ENCODE results near the gene SCT.

Gene SCT

DNA sequence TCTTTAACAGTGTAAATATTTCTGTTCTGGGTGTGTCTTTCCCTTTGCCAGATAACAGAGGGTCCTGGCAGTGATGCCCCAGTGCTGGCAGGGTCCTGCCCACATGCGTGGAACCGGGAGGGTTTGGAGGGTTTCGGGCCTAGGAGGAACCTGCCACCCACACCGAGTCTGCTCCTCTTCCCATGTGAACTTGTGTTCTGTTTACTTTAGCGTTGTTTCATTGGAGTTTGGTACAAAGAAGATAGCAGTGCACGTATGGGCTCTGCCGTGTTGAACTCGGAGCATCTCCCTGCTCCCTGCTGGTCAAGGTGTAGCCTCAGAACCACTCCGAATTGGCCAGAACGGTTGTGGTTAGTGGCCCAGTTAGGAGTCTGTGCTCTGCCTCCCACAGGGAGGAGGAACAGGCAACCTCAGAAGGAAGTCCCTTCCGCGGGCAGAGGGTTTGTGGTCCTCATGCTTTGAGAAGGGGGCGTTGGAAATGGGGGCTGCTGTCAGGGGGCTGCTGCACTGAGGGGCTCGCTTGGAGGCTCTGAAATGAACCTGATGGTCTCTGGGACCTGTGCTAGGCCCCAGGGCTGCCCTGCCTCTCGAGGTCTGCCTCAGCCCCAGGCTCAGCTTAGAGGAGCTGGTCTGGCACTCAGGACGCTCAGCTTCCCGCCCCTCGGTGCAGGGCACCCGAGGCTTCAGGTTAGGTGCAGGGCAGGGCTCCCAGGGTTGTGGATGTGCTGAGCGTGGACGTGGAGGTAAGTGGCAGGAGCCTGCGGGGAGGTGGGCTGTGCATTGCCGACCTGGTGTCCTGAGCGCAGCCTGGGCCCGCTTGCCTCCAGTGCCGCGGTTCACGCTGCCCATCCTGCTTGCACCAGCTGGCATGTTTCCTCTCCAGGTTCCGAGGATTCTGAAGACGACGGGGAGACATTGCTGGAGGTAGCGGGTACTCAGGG, 40.3 kb downstream of the SCT start:
- DNase-seq (ENCODE audit: low spot score), result no peak

DNA sequence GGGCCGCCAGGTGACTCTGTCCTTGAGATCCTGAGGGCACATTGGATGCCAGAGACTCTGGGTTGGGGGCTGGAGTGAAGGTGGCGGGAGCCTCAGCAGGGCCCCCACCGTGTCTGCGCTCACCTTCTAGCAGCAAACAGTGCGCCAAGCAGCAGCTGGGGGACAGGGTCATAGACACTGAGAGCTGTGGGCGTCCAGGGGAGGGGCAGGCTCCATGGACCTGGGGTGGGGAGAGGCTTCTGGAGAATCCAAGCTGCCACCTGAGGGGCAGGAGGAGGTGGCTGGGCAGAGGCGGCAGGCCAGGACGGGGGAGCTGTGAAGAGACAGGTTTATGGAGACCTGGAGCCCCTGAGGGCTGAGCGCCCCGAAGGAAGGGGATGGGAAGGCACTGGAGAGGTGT, 42.7 kb downstream of the SCT start:
- DNase-seq (ENCODE audit: low spot score), result no peak

DNA sequence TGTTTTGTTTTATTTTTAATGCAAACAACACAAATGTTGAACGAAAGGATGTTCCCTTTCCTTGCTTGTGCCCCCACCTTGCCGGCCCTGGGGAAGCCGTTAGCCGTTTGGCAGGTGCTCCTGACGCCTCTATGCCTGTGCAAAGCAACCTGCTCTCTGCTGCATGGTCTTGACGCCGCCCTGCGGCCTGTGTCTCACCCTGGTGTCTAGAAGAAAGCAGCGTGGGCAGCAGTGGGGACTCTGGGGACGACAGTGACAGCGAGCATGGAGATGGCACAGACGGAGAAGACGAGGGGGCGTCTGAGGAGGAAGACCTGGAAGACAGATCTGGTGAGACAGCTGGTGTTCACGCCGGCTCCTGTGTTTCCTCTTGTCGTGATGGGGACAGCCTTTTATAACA, 45.2 kb downstream of the SCT start:
- DNase-seq (ENCODE audit: low spot score), result no peak

DNA sequence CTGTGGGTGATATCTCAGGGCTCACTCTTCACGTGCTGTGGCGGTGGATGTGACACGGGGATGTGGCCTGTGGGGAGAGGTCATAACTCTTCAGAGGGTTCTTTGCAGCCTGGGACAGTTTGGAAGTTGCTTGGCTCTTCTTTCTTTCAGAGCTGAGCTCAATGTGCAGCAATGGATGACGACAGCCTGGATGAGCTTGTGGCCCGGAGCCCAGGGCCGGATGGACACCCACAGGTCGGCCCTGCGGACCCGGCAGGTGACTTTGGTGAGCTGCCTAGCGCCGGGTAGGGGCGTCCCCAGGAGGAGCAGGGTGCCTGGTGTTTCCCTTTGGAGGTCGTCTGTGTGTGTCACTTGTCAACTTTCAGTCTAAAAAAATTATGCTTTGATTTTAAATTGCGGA, 45.6 kb downstream of the SCT start:
- no peak for DNase-seq (ENCODE audit: low spot score)

DNA sequence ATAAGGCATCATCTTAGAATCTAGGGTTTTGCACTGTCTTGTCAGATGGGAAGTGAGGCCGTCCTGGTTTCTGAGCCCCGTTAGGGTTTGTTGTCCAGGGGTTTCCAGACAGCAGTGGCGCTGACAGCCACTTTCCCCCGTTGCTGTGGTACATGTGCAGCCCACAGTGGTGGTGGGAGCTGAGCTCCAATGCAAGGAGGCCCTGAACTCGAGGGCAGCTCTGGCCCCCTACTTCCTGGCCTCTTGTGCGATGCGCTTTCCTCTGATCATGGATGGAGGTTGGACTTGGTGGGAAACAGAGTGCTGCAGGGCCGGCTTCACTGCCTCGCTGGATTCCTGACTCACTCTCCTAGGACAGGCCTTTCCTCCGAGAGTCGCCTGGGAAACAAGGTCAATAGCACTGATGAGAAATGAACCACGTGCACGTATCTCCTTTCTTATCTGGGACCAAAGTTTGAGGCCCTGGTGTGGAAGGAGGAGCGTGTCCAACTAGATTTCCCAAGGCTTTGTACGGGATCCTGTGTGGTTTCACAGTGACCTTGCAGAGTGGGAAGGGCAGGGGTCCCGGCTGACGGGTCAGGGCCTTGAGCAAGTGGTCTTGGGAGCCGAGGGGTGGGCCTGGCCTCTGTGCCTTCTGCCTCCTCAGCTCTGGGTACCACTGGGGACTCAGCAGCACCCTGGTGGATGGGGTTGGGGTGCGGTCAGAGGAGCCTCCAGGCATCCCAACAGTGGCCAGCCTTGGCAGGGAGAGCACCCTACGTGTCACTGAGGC, 47.0 kb downstream of the SCT start:
- no peak for DNase-seq (ENCODE audit: low spot score)

DNA sequence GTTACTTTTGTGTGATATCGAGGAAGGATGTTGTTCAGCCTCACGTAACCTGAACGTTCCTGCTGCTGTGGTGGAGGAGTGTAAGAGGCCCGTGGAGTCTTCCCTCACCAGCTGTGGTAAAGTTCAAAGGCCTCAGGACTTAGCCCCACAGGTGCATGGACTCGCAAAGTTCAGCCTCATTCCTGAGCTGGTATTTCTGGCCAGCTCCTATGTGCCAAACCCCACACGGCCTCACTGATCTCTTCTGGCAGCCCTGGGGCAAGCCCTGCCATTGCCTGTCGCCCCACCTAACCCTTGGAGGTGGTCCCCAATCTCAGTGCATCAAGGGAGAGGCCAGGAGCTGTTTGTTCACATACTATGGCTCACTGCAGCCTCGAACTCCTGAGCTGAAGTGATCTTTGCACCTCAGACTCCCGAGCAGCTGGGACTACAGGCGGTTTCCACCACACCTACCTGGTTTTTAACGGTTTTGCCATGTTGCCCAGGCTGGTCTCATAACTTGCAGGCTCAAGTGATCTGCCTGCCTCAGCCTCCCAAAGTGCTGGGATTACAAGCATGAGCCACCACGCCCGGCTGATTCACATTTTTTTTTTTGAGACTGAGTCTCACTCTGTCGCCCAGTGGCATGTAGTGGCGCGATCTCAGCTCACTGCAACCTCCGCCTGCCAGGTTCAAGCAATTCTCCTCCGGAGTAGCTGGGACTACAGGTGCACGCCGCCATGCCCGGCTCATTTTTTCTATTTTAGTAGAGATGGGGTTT, 48.5 kb downstream of the SCT start:
- DNase-seq (ENCODE audit: low spot score), result no peak

DNA sequence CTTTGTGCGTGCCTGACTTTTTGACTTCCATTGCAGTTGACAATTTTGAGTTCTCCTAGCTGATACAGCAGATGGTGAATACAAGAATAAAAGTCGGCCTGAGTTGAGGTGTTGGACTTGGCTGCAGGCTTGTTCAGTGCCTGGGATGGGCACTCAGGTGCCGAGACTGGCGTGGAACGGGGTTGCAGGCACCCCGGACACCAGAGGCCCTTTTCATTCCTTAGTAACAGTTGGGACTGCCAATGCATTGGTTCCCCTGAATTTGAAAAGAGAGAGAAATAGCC, 49.4 kb downstream of the SCT start:
- DNase-seq (ENCODE audit: low spot score), result no peak

DNA sequence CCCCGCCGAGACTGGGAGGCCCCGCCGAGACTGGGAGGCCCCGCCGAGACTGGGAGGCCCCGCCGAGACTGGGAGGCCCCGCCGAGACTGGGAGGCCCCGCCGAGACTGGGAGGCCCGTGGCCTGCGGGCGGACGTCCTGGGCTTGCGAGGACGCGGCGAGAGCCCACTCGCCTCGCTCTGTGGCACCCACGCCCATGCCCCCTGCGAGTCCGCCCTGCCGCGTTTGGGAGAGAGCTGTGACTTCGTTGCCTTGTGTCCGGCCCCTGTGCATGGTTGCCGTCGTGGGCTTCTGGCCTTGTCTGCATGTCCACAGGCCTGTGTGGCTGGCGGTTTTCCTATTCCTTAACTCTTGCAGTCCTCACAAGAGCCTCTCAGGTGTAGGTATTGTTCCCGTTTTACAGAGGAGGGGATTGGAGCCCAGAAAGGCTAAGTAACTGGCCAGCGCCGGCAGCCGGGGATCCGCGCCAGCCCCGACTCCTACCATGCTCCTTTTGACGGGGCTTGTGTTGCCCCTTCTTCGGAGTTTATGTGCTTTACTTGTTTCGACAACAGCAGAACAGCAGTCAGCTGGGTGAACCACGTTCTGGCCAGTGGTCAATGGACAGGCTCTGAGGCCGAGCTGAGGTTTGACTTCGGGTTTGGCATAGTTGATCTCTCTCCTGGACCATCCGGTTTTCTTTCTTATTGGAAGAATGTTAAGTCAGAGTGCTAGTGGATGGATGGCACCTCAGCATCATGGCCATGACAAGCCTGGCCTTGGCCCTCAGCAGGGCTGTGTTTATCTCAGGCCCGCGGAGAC, 50.0 kb downstream of the SCT start:
- no peak for DNase-seq (ENCODE audit: low spot score)
